Osteoblast (primary cell): ENCODE data around the gene CDKN2C. TPM values are rescaled to one million over a fixed set of nuclear protein-coding genes. Genes with fewer than 3 reads are reported as not detected.

Source experiments
- DNase-seq: peaks from one replicate; pipeline ENCODE4 v3.0.0; 2011; ENCODE audit warnings: low spot score, mixed read lengths; ENCODE audit not compliant: insufficient read length; ENCODE audit errors: missing footprints
- H2AFZ ChIP-seq: 2 replicates; pipeline ENCODE4 v1.6.0; 2011; ENCODE audit warnings: mild to moderate bottlenecking, low read length
- H3K27ac ChIP-seq: 2 replicates; pipeline ENCODE4 v1.5.1; 2011; ENCODE audit warnings: mild to moderate bottlenecking, low read depth, low read length, moderate library complexity
- H3K27me3 ChIP-seq: 2 replicates; pipeline ENCODE4 v1.6.0; 2012; ENCODE audit warnings: mild to moderate bottlenecking, control low read depth, inconsistent platforms, low read length, moderate library complexity; ENCODE audit not compliant: insufficient read depth
- H3K36me3 ChIP-seq: 2 replicates; pipeline ENCODE4 v1.5.1; 2011; ENCODE audit warnings: mild to moderate bottlenecking, low read length, control low read depth, moderate library complexity; ENCODE audit not compliant: insufficient read depth
- H3K4me1 ChIP-seq: 2 replicates; pipeline ENCODE4 v1.5.1; 2011; ENCODE audit warnings: mild to moderate bottlenecking, low read length, control low read depth, moderate library complexity; ENCODE audit not compliant: insufficient read depth
- H3K4me2 ChIP-seq: 2 replicates; pipeline ENCODE4 v1.6.0; 2011; ENCODE audit warnings: mild to moderate bottlenecking, low read length; ENCODE audit not compliant: insufficient read depth
- H3K4me3 ChIP-seq: fragments of 200-600 bp; sonication (generic); 3 replicates; pipeline ENCODE4 v1.5.1; 2012; ENCODE audit warnings: mild to moderate bottlenecking, low read length, inconsistent platforms; ENCODE audit not compliant: insufficient read depth
- H3K79me2 ChIP-seq: 2 replicates; pipeline ENCODE4 v1.6.0; 2012; ENCODE audit warnings: mild to moderate bottlenecking, low read length, control low read depth, inconsistent platforms; ENCODE audit not compliant: insufficient read depth
- H3K9me3 ChIP-seq: 2 replicates; pipeline ENCODE4 v1.5.1; 2011; ENCODE audit warnings: low read depth, low read length, control low read depth
- H4K20me1 ChIP-seq: 2 replicates; pipeline ENCODE4 v1.6.0; 2012; ENCODE audit warnings: mild to moderate bottlenecking, low read length, control low read depth; ENCODE audit not compliant: insufficient read depth
- total RNA-seq: library from RNA; depleted of rRNA; stranded (reverse); fragments of >200 nt; gene quantifications from 2 replicates; pipeline ENCODE4 v1.2.3, GENCODE V29; 2012
- TF ChIP-seq, protein P1 (sequence below): IDR thresholded peaks from 2 replicates; pipeline ENCODE4 v1.5.1; 2011; ENCODE audit warnings: mild to moderate bottlenecking, low read depth, low read length, moderate library complexity; ENCODE audit errors: extremely low read depth

CDKN2C gene
- total RNA-seq, 1 donor = 34.4 TPM

- Histone ChIP-seq H4K20me1 (no peaks in the 10 kb centered on the region), H3K4me2 (no peak overlapping the region), H3K27ac (no peak overlapping the region), H3K27me3 (no peaks in the 10 kb centered on the region), H3K79me2 (peaks cover 33% of the 10 kb centered on the region), H3K36me3 (no peaks in the 10 kb centered on the region), H2AFZ (no peak overlapping the region), H3K4me3 (no peak overlapping the region), H3K4me1 (peaks cover 15% of the 10 kb centered on the region), H3K9me3 (no peaks in the 10 kb centered on the region)
- TF ChIP-seq, protein P1, sequence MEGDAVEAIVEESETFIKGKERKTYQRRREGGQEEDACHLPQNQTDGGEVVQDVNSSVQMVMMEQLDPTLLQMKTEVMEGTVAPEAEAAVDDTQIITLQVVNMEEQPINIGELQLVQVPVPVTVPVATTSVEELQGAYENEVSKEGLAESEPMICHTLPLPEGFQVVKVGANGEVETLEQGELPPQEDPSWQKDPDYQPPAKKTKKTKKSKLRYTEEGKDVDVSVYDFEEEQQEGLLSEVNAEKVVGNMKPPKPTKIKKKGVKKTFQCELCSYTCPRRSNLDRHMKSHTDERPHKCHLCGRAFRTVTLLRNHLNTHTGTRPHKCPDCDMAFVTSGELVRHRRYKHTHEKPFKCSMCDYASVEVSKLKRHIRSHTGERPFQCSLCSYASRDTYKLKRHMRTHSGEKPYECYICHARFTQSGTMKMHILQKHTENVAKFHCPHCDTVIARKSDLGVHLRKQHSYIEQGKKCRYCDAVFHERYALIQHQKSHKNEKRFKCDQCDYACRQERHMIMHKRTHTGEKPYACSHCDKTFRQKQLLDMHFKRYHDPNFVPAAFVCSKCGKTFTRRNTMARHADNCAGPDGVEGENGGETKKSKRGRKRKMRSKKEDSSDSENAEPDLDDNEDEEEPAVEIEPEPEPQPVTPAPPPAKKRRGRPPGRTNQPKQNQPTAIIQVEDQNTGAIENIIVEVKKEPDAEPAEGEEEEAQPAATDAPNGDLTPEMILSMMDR = no peak
- no peak for DNase-seq
Measured at GRCh38 chr1:50986653-50987052, 16.6 kb downstream of the CDKN2C start.

DNA sequence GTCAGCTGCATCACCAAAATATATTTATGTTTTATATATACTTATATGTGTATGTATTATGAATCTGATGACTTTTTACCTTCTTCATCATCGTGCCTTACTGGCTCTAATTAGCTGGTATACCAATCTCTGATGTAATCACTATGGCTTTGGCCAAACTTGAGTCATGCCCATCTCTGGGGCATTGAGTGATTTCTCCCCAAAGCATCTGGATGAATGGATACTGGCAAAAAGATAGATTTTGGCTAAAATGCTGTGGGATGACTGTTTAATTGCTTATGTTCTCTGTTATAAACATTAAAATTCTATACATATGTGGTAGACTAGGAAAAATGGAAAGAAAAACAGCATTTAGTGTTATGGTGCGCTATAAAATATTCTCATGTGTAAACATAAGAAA is 19.6 kb downstream of the CDKN2C start:
- Histone ChIP-seq H2AFZ (no peak overlapping the region), H3K4me2 (peak overlapping the region; percentile 30), H3K4me3 (no peak overlapping the region), H3K79me2 (peaks cover 11% of the 10 kb centered on the region), H4K20me1 (no peaks in the 10 kb centered on the region), H3K27me3 (no peaks in the 10 kb centered on the region), H3K27ac (peak overlapping the region; percentile 39), H3K4me1 (peaks cover 12% of the 10 kb centered on the region), H3K9me3 (no peaks in the 10 kb centered on the region), H3K36me3 (no peaks in the 10 kb centered on the region)
- TF ChIP-seq, protein P1 = no peak
- DNase-seq = peak; percentile 91

DNA sequence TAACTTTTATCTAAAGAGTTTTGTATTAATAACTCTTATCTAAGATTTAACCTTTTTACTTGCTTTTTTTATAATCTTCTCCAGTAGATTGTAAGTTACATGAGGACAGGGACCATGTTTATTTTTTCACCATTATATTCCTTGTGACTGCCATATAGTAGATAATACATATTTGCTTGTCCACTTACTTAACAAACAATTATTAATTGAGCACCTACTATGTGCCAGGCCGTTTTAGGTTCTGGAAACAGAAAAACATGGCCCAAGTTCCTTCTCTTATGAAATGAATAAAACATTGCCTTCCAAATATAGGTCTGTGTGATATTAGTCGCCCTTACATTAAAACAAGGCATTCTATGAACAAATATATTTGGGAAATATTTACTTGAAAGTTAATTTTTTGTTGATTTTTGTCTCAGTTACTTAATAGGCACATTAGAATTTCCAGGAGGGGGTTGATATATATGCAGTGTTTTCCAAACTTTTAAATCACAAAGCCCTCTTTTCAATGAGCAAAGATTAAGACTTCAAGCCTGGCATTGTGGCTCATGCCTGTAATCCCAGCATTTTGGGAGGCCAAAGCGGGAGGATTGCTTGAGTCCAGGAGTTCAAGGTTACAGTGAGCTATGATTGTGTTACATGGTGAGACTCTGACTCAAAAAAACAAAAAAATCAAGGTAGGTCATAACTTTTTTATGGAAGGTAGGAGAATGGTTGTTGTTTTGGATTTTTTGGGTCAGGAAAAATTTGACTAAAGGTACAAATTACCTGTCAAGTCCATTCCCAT is 22.7 kb downstream of the CDKN2C start:
- H3K9me3 ChIP-seq = no peaks in the 10 kb centered on the region
- peaks cover 12% of the 10 kb centered on the region for H3K4me1 ChIP-seq
- H3K79me2 ChIP-seq = peaks cover 2% of the 10 kb centered on the region
- no peak for DNase-seq
- no peaks in the 10 kb centered on the region for H3K36me3 ChIP-seq
- no peak overlapping the region for H2AFZ ChIP-seq
- H3K27me3 ChIP-seq = no peaks in the 10 kb centered on the region
- H3K4me3 ChIP-seq = no peak overlapping the region
- H3K4me2 ChIP-seq = no peak overlapping the region
- no peak overlapping the region for H3K27ac ChIP-seq
- H4K20me1 ChIP-seq = no peaks in the 10 kb centered on the region
- TF ChIP-seq, protein P1 = no peak

- TF ChIP-seq, protein P1 = no peak
- no peaks in the 10 kb centered on the region for H3K36me3 ChIP-seq
Measured at GRCh38 chr1:50993645-50994044, 23.6 kb downstream of the CDKN2C start.

More at GRCh38 chr1:50993645-50994044, 23.6 kb downstream of the CDKN2C start:
- Histone ChIP-seq H2AFZ (no peak overlapping the region), H3K4me3 (no peak overlapping the region), H3K27me3 (no peaks in the 10 kb centered on the region), H3K4me2 (no peak overlapping the region), H3K27ac (no peak overlapping the region), H4K20me1 (no peaks in the 10 kb centered on the region), H3K79me2 (peaks cover 2% of the 10 kb centered on the region), H3K4me1 (peaks cover 12% of the 10 kb centered on the region), H3K9me3 (no peaks in the 10 kb centered on the region)
- no peak for DNase-seq
